ENCODE data around the gene KASH5.
"Not testable (repeated sequence)": the region's sequence is repeated elsewhere in the genome, so short reads cannot be mapped to it uniquely, and the experiment has no call there.

The KASH5 gene

GRCh38 chr19:49455773-49456172, 67.7 kb downstream of the KASH5 start:
- DNase-seq (ENCODE audit: low read depth), result no peak

- no peak for DNase-seq (ENCODE audit: low read depth)
Measured at GRCh38 chr19:49456326-49456725, 68.3 kb downstream of the KASH5 start.

GRCh38 chr19:49458567-49458903, 70.5 kb downstream of the KASH5 start:
- no peak for DNase-seq (ENCODE audit: low read depth)

- DNase-seq (ENCODE audit: low read depth), result no peak
Measured at GRCh38 chr19:49459388-49459787, 71.3 kb downstream of the KASH5 start.

- DNase-seq (ENCODE audit: low read depth), result not testable (repeated sequence)
Measured at GRCh38 chr19:49461130-49461529, 73.1 kb downstream of the KASH5 start.

- no peak for DNase-seq (ENCODE audit: low read depth)
Measured at GRCh38 chr19:49461656-49462055, 73.6 kb downstream of the KASH5 start.

- DNase-seq (ENCODE audit: low read depth), result no peak
Measured at GRCh38 chr19:49462492-49462891, 74.4 kb downstream of the KASH5 start.

- no peak for DNase-seq (ENCODE audit: low read depth)
Measured at GRCh38 chr19:49463960-49464740, 76.1 kb downstream of the KASH5 start.

- DNase-seq (ENCODE audit: low read depth), result no peak
Measured at GRCh38 chr19:49465371-49465770, 77.3 kb downstream of the KASH5 start.

All from stimulated activated CD8-positive, alpha-beta memory T cell treated with anti-CD3 and anti-CD28 coated beads, Interleukin-12 subunit alpha, Interleukin-12 subunit beta, amount 100 ng/mL, for 1 hour (primary cell).